ENCODE measurements around the gene ARL2BP.

The ARL2BP gene

GRCh38 chr16:57258226-57258909 is 13.3 kb downstream of the ARL2BP start:
- no peak overlapping the region for H3K27ac ChIP-seq
- DNase-seq (ENCODE audit: low spot score) = no peak
- no peak overlapping the region for H3K4me3 ChIP-seq
- no peak for TF ChIP-seq CTCF (IDR thresholded peaks at IDR 0.05)

GRCh38 chr16:57258910-57259475 is 13.9 kb downstream of the ARL2BP start:
- DNase-seq (ENCODE audit: low spot score) = no peak
- Histone ChIP-seq H3K4me3 (no peak overlapping the region), H3K27ac (no peak overlapping the region)
- no peak for TF ChIP-seq CTCF (IDR thresholded peaks at IDR 0.05)

- no peak for DNase-seq (ENCODE audit: low spot score)
- no peak for TF ChIP-seq CTCF (IDR thresholded peaks at IDR 0.05)
- Histone ChIP-seq H3K27ac (peak overlapping the region in 1 of 2 donors; percentile 47), H3K4me3 (no peak overlapping the region)
Observed at GRCh38 chr16:57260294-57260929, 15.4 kb downstream of the ARL2BP start.

GRCh38 chr16:57261806-57262205 is 16.7 kb downstream of the ARL2BP start:
- Histone ChIP-seq H3K4me3 (no peak overlapping the region), H3K27ac (no peak overlapping the region)
- DNase-seq (ENCODE audit: low spot score) = no peak
- no peak for TF ChIP-seq CTCF (IDR thresholded peaks at IDR 0.05)

- Histone ChIP-seq H3K4me3 (no peak overlapping the region), H3K27ac (no peak overlapping the region)
- DNase-seq (ENCODE audit: low spot score) = no peak
- TF ChIP-seq CTCF (IDR thresholded peaks at IDR 0.05) = no peak
Observed at GRCh38 chr16:57262841-57263540, 17.9 kb downstream of the ARL2BP start.

GRCh38 chr16:57263541-57264351 is 18.7 kb downstream of the ARL2BP start:
- no peak overlapping the region for H3K27ac ChIP-seq
- TF ChIP-seq CTCF (IDR thresholded peaks at IDR 0.05) = no peak
- H3K4me3 ChIP-seq = no peak overlapping the region
- peak; percentile 46 for DNase-seq (ENCODE audit: low spot score)

Measured in coronary artery (tissue), 2 donors.